K562 (cell line): ENCODE data around the gene HSD17B2. TPM values are rescaled to one million over a fixed set of nuclear protein-coding genes. Genes with fewer than 3 reads are reported as not detected.

ENCODE experiments used
- ATAC-seq: fragments of 200-7000 bp; cut with Tn5 transposase; 3 replicates; pipeline ENCODE4 v1.9.1; 2020; ENCODE audit warnings: moderate library complexity
- BruUV-seq: library from RNA; stranded (reverse); fragments of 400-500 nt; replicated peaks from 2 replicates; lab custom pipeline; 2021; lab: Mats Ljungman, UMichigan
- CTCF ChIA-PET: fragments of 300-600 bp; formaldehyde crosslinking; extraction: SDS; loops from one replicate; lab custom pipeline; 2021; ENCODE audit warnings: low intra/inter-chr PET ratio; lab: Yijun Ruan, JAX
- POLR2A ChIA-PET: fragments of 300-600, 350-650 bp; sonication (Branson Sonifier 250); formaldehyde crosslinking; extraction: SDS; loops from one replicate; lab custom pipeline; 2021; ENCODE audit warnings: antibody characterized with exemption, inconsistent platforms; lab: Yijun Ruan, JAX
- DNase-seq, 4 experiments: peaks; one replicate each; pipeline versions ENCODE4 v3.0.0 to v3.0.0-alpha.2; 2011 to 2018; ENCODE audit warnings: low spot score in 3 of 4, mixed read lengths in 3 of 4; ENCODE audit errors: extremely low read depth in 1 of 4
- FAIRE-seq: peaks from 2 replicates; lab custom pipeline; 2011; peaks lifted over from hg19 to GRCh38; lab: Jason Lieb, UNC
- H2AFZ ChIP-seq: 2 replicates; pipeline ENCODE4 v1.6.0; 2011; ENCODE audit warnings: low read depth, low read length, control low read depth, inconsistent platforms
- H3K27ac ChIP-seq: fragments of 200-600 bp; 3 replicates; pipeline ENCODE4 v1.8.0; 2011; ENCODE audit warnings: low read depth, mild to moderate bottlenecking, control low read depth, inconsistent platforms, low read length, moderate library complexity, mixed read lengths; ENCODE audit errors: extremely low read depth
- H3K27me3 ChIP-seq, 2 experiments: fragments of 300-600 bp in 1 of 2; 2 replicates in 1 of 2; 3 replicates in 1 of 2; pipeline versions ENCODE4 v1.6.0 to v1.8.0; 2011; ENCODE audit warnings: inconsistent platforms in 2 of 2, low read length in 2 of 2, mild to moderate bottlenecking in 1 of 2, mixed read lengths in 1 of 2, moderate library complexity in 1 of 2; ENCODE audit not compliant: control insufficient read depth in 2 of 2, insufficient read depth in 2 of 2
- H3K36me3 ChIP-seq: fragments of 300-600 bp; 3 replicates; pipeline ENCODE4 v1.8.0; 2011; ENCODE audit warnings: mild to moderate bottlenecking, low read length, inconsistent platforms; ENCODE audit not compliant: control insufficient read depth, insufficient read depth
- H3K4me1 ChIP-seq, 2 experiments: fragments of 200-600 bp in 1 of 2; replicated peaks in 1 of 2; 2 replicates in 1 of 2; 3 replicates in 1 of 2; pipeline versions ENCODE4 v1.5.1 to v1.8.0; 2011; ENCODE audit warnings: inconsistent platforms in 2 of 2, low read length in 2 of 2, mild to moderate bottlenecking in 1 of 2, mixed read lengths in 1 of 2, moderate library complexity in 1 of 2; ENCODE audit not compliant: control insufficient read depth in 2 of 2, insufficient read depth in 2 of 2
- H3K4me2 ChIP-seq: 2 replicates; pipeline ENCODE4 v1.6.1; 2011; ENCODE audit warnings: low read length, control low read depth, inconsistent platforms, mixed read lengths; ENCODE audit not compliant: insufficient read depth
- H3K4me3 ChIP-seq: fragments of 200-600 bp; sonication (generic), shearing (Covaris generic); 2 replicates; pipeline ENCODE4 v1.5.1; 2016; ENCODE audit warnings: control low read depth, inconsistent platforms
- H3K79me2 ChIP-seq: fragments of 200-600 bp; 3 replicates; pipeline ENCODE4 v1.8.0; 2011; ENCODE audit warnings: low read length, inconsistent platforms; ENCODE audit not compliant: control insufficient read depth, insufficient read depth
- H3K9ac ChIP-seq, 2 experiments: 2 replicates each; pipeline versions ENCODE4 v1.6.0 to v1.6.1; 2011; ENCODE audit warnings: low read depth in 2 of 2, low read length in 2 of 2, control low read depth in 1 of 2, inconsistent platforms in 1 of 2, mild to moderate bottlenecking in 1 of 2, mixed read lengths in 1 of 2; ENCODE audit not compliant: insufficient read depth in 1 of 2
- H3K9me1 ChIP-seq: one replicate; pipeline ENCODE4 v1.6.0; 2011; ENCODE audit warnings: inconsistent platforms, mild to moderate bottlenecking, low read length, moderate library complexity; ENCODE audit not compliant: control insufficient read depth, insufficient read depth
- H3K9me3 ChIP-seq: replicated peaks from 2 replicates; pipeline ENCODE4 v1.5.1; 2011; ENCODE audit warnings: low read depth, low read length, inconsistent platforms; ENCODE audit not compliant: control insufficient read depth, insufficient read depth
- H4K20me1 ChIP-seq: replicated peaks from 2 replicates; pipeline ENCODE4 v1.6.1; 2011; ENCODE audit warnings: low read length, inconsistent platforms, mixed read lengths; ENCODE audit not compliant: control insufficient read depth, insufficient read depth
- CBFA2T3 ChIP-seq: fragments of 450-650 bp; IDR thresholded peaks from 2 replicates; pipeline ENCODE4 v1.6.1; 2017
- CTBP1 ChIP-seq: fragments of 450-650 bp; IDR thresholded peaks from 2 replicates; pipeline ENCODE4 v1.6.1; 2016; ENCODE audit warnings: borderline replicate concordance
- DDX20 ChIP-seq: fragments of 450-650 bp; IDR thresholded peaks from 2 replicates; pipeline ENCODE4 v1.6.1; 2016; ENCODE audit warnings: missing genetic modification characterization, low read depth, mild to moderate bottlenecking, missing compliant biosample characterization, moderate library complexity
- E4F1 ChIP-seq: fragments of 250-450 bp; sonication (Bioruptor Pico); IDR thresholded peaks from 2 replicates; pipeline ENCODE4 v1.5.0; 2021; ENCODE audit warnings: mild to moderate bottlenecking, borderline replicate concordance
- MYNN ChIP-seq, 2 experiments: sonication (generic); formaldehyde crosslinking in 1 of 2; IDR thresholded peaks; 2 replicates each; pipeline versions ENCODE4 v1.5.0 to v1.6.1; 2016 to 2020; ENCODE audit warnings: antibody characterized with exemption in 1 of 2, missing genetic modification reagents in 1 of 2
- SAP30 ChIP-seq: fragments of 200-600 bp; sonication (generic); IDR thresholded peaks from 2 replicates; pipeline ENCODE4 v1.6.1; 2012; ENCODE audit warnings: borderline replicate concordance, low read depth, mild to moderate bottlenecking, moderate library complexity, low read length, control low read depth, inconsistent platforms; ENCODE audit not compliant: insufficient read depth, poor library complexity, severe bottlenecking
- SMAD2 ChIP-seq: fragments of 150-350 bp; IDR thresholded peaks from 2 replicates; pipeline ENCODE4 v1.6.1; 2014; ENCODE audit warnings: low read depth, mild to moderate bottlenecking, low read length
- SRF ChIP-seq, 2 experiments: fragments of 250-450, 450-650 bp in 1 of 2; sonication (Bioruptor Pico) in 1 of 2; sonication (generic) in 1 of 2; formaldehyde crosslinking; IDR thresholded peaks; 2 replicates each; pipeline versions ENCODE4 v1.5.0 to v1.5.1; 2020 to 2022; ENCODE audit warnings: mild to moderate bottlenecking in 1 of 2, missing genetic modification reagents in 1 of 2
- WGBS: fragments of 100-300 bp; shearing (Covaris generic); methylation state at CpG from one replicate; pipeline ENCODE4 v1.1.6; 2016; ENCODE audit warnings: low coverage, mixed read lengths; ENCODE audit not compliant: insufficient coverage; ENCODE audit errors: missing lambda C conversion rate; 5-methylcytosine and 5-hydroxymethylcytosine counted together
- in situ Hi-C: fragments of 300-500 bp; cut with MboI; formaldehyde crosslinking; loops from 4 replicates; pipeline ENCODE4 v1.15.0; 2018; ENCODE audit warnings: inconsistent platforms, mixed read lengths
- intact Hi-C: fragments of 100-400 bp; cut with micrococcal nuclease; formaldehyde crosslinking; loops from 2 replicates; pipeline ENCODE4 v1.14.2; 2022
- polyA plus RNA-seq, 8 experiments: library from polyadenylated mRNA; depleted of rRNA in 4 of 8; stranded (reverse) in 5 of 8; unstranded in 3 of 8; fragments of >200 nt; fragmentation: Nextera tagmentation in 2 of 8; fragmentation: Illumina TruSeq in 1 of 8; extraction: Ambion mirVana in 2 of 8; extraction: Trizol in 1 of 8; gene quantifications; 2 replicates each; pipeline versions ENCODE4 v1.2.1 to v1.2.3, GENCODE V29; 2011 to 2014; ENCODE audit warnings: inconsistent platforms in 1 of 8, missing spikeins in 1 of 8
- total RNA-seq, 7 experiments: library from RNA; depleted of rRNA in 6 of 7; stranded (reverse); fragments of >200 nt in 6 of 7; fragmentation: Illumina TruSeq in 2 of 7; extraction: Trizol in 2 of 7; gene quantifications; 2 replicates each; pipeline versions ENCODE4 v1.2.1 to v1.2.3, GENCODE V29; 2011 to 2021; ENCODE audit warnings: low replicate concordance in 1 of 7

Gene HSD17B2
- total and polyA plus RNA-seq, 9 of the 15 experiments (the other 6 are each of a cell fraction or from before 2014, with no cell fraction given), result not detected

- H3K4me2 ChIP-seq, result peak overlapping the region; percentile 30; the same call in 1 of the 2 replicates
- H3K79me2 ChIP-seq, result no peaks in the 10 kb centered on the region
- ChIA-PET POLR2A (interaction anchor here (0.7 to 1.5 kb wide), 6 partner anchors 10 to 55 kb away, joined by 3 read pairs; no protein-coding TSS in a partner anchor), CTCF (no interaction called here)
- in situ Hi-C loops, result no loop called here
- H3K27ac ChIP-seq, result no peak overlapping the region
- peaks cover 12 to 30% of the 10 kb centered on the region in 2 experiments; a peak in 4 of 5 replicates for H3K4me1 ChIP-seq
- H3K9me3 ChIP-seq, result no peaks in the 10 kb centered on the region
- no peaks in the 10 kb centered on the region for H4K20me1 ChIP-seq
- ATAC-seq, result peak; percentile 42; the same call in 2 of the 3 replicates
- TF ChIP-seq DDX20 (tag), result no peak
- 0 out of 2 replicates have a peak, but pooled peaks have one; percentile 27 for TF ChIP-seq MYNN (IDR thresholded peaks at IDR 0.05)
- 0 out of 2 replicates have a peak, but pooled peaks have one; percentile 45 for TF ChIP-seq MYNN (CRISPR knock-in tag; IDR thresholded peaks at IDR 0.05)
- TF ChIP-seq SAP30, result no peak
- no peak for TF ChIP-seq E4F1 (CRISPR knock-in tag)
- no peak for TF ChIP-seq SMAD2
- no peak for TF ChIP-seq SRF (CRISPR knock-in tag; IDR thresholded peaks at IDR 0.05)
- no peak for TF ChIP-seq CTBP1
- 0 out of 2 replicates have a peak, but pooled peaks have one; percentile 6 for TF ChIP-seq CBFA2T3
- WGBS, result 56% methylated on average over 9 of the region's 9 CpGs
- intact Hi-C loops, result no loop called here
- no peak for FAIRE-seq
- H3K4me3 ChIP-seq, result no peak overlapping the region
- H3K27me3 ChIP-seq, result no peaks in the 10 kb centered on the region
- H3K36me3 ChIP-seq, result peaks cover 11% of the 10 kb centered on the region; the same call in 1 of the 3 replicates
- BruUV-seq, result TSS peak; percentile 19
- DNase-seq, result no peak
- H2AFZ ChIP-seq, result no peak overlapping the region
- H3K9me1 ChIP-seq, result no peaks in the 10 kb centered on the region
- peak overlapping the region in 1 of 2 experiments; percentile 5; a peak in 1 of 4 replicates for H3K9ac ChIP-seq
These were observed 102.1 kb downstream of the HSD17B2 start for GRCh38 chr16:82136956-82137821.
